T47D (cell line): ENCODE measurements around the gene ORAI3.

Experiments used
- DNase-seq, 2 experiments: peaks; one replicate each; pipeline versions ENCODE4 v3.0.0 to v3.0.0-alpha.2; 2011 to 2012; ENCODE audit warnings: low read depth in 1 of 2, low spot score in 1 of 2
- JUND ChIP-seq: IDR thresholded peaks from 2 replicates; pipeline ENCODE4 v1.6.1; 2012; ENCODE audit warnings: low read depth
- in situ Hi-C: cut with HindIII; loops from 2 replicates; pipeline ENCODE4 v1.10.0; 2016; ENCODE audit warnings: low sequenced_read_pairs, low pct_unique_long_range_greater_than_20kb

The ORAI3 gene

DNA sequence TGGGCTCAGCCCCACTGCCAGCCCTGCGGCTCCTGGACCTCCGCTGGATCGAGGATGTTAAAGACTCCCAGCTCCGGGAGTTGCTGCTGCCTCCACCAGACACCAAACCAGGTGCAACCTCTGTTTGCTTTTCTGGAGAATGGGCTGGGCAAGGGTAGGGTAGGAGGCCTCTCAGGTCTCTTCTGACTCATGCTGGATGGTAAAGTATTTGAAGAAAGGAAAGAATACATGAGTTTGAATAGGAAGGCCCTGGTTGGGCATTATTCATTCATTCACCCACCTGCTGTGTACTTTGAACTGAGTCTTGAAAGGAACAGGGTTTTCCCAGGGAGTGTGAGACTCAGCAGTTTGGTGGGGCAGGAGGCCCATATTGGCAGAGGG is 6.5 kb upstream of the ORAI3 start:
- no peak for DNase-seq
- no peak for TF ChIP-seq JUND
- in situ Hi-C loops, result no loop called here

DNA sequence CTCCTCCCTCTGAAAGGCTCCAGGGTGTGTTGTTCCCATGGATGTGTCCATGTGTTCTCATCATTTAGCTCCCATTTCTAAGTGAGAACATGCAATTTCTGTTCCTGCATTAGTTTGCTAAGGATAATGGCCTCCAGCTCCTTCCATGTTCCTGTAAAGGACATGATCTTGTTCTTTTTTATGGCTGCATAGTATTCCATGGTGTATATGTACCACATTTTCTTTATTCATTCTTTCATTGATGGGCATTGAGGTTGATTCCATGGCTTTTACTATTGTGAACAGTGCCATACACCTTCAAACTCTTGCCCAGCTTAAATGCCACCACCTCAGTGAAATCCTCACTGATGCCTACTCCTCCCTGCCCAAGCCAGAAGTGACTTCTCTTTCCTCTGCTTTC is 4.5 kb upstream of the ORAI3 start:
- in situ Hi-C loops, result no loop called here
- no peak for TF ChIP-seq JUND

DNA sequence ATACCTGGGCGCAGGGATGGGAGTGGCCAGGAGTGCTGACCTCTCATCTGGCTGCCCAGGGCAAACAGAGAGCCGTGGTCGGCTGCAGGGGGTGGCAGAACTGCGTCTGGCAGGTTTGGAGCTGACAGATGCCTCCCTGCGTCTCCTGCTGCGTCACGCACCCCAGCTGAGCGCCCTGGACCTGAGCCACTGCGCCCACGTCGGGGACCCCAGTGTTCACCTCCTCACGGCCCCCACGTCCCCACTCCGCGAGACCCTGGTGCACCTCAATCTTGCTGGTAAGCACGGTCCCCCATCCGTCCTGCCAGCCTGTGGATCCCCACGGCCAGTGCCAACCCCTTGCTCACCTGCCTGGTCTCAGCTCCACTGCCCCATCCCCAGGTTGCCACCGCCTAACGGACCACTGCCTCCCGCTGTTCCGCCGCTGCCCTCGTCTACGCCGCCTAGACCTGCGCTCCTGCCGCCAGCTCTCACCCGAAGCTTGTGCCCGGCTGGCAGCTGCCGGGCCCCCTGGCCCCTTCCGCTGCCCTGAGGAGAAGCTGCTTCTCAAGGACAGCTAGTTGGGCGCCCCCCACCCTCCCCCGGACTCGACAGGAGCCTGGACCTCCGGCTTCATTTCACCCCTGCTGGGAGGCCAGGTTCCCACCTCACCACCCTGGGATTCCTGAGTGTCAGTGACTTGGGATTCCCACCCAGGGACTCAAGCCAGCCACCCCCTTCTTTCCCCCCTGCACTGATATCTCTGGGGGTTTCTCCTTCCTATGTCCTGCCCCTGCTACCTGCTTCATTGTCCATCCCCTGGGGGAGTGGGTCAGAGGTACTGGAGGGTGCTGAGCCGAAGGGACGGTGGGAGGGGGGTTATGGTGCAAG is 2.0 kb upstream of the ORAI3 start:
- in situ Hi-C loops, result no loop called here
- no peak for DNase-seq
- no peak for TF ChIP-seq JUND

More for the DNA sequence above, 4.5 kb upstream of the ORAI3 start:
- DNase-seq, result no peak

DNA sequence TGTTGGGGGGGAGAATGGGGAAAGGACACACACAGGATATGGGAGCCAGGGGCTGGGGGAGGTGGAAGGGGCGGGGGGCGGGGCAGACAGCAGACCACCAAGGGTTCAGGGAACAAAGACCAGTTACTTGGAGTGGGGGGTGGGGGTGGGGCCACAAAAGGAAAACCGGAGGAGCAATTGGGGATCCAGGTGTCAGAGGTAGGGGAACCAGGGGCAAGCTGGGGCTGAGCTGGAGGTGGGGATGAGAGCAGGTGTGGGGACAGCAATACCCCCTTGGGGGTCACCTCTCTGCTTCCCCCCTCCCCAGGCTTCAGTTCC is 1.4 kb upstream of the ORAI3 start:
- TF ChIP-seq JUND, result no peak
- no peak for DNase-seq
- in situ Hi-C loops, result no loop called here

DNA sequence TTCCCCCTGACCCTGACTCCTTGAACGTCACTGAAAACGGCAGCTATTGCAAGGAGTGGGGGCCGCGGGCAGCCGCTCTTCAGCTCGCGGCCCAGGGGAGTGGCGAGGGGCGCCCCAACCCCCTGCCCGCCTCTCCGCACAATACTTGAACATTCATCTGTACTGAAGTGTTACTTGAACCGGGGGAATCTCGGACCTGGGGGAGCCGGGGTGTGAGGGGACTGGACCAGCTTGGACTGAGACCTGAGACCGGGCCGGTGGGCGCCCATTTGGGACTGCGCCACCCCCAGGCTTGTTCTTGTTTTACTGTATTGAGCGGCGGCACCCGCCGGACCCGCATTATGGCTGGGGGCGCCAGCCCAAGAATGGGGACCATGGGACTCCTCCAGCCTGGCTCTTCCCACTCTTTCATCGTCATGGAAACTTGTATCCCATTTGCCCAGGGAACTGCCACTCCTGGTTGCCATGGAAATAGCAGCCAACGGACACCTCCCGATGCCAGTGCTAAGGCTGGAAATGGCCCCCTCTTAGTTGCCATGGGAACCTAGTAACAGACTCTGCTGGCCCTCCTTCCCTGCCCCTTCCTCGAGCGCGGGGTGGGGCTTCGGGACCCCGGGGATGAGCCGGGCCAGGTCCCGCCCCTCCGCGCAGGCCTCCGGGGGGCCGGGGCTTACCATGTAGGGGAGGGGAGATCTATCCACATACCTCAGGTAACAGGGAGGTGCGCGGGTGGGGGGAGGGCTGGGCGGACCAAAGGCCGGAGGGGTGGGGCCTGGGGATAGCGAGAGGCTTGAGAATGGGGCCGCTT is 805 bp upstream of the ORAI3 start:
- in situ Hi-C loops, result no loop called here
- peak; percentile 78 to 98 for DNase-seq
- no peak for TF ChIP-seq JUND

DNA sequence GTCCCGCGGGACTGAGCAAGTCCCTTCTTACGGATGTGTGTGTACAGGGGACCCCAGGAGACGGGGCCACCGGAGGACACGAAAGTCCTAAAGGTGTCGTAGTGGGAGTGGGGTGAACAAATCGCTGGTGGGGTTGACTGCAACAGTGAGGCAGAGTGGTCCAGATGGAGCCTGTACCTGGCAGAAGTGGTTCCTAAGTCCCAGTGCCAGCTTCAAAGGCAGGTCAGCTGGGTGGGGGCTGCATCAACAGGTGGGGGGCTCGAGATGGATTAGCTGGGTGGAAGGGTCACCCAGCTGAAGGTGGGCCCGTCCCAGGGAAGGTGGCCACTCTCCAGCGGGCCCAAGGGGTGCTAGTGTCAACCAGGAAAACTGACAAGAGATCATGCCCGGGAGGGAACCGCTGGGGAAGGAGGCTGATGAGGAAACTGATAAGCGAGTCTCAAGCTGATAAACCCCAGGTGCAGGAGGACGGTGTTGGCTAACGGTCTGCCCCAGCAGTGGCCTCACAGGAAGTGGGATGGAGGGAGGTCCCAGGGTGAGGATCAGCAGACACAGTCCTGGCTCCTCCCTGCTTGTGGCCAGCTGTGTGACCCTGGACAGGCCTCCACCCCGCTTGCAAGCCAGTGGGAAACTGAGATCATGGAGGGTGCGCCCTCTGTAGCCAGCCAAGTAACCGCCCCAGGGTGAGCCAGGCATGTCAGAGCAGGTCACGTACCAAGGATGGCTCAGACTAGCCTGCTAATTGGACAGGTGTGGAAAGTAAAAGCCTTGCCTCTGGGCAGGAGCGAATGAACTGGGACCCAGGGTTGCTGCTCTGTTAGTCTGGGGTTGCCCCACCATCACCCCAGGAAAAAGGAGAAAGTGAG is 1.0 kb downstream of the ORAI3 start:
- no peak for TF ChIP-seq JUND
- DNase-seq, result peak in 1 of 2 experiments; percentile 79
- in situ Hi-C loops, result no loop called here

DNA sequence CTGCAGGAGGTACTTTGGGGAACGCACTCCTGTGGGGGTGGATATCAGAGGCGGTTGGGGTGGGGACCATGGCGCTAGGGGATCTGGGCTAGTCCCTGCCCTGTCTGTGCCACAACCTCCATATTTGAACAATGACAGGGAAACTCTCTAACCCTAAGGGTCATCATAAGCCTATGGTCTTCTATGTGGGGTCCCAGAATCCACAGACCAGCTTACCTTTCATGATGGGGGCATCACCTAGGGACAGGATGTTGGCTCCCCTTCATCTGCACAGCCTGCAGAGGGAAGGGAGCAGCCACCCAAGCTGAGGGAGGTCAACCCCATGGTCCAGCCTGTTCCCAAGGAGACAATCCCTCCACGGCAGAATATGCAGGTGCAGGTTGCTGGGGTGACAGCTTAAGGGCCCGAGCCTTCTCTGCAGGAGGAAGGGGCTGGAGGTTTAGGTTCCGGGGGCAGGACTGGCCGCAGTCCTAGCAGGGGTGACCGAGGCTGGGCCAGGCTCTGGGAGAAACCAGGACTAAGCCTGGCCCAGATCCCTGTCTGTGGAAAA is 1.7 kb downstream of the ORAI3 start:
- DNase-seq, result no peak
- in situ Hi-C loops, result no loop called here
- TF ChIP-seq JUND, result no peak

DNA sequence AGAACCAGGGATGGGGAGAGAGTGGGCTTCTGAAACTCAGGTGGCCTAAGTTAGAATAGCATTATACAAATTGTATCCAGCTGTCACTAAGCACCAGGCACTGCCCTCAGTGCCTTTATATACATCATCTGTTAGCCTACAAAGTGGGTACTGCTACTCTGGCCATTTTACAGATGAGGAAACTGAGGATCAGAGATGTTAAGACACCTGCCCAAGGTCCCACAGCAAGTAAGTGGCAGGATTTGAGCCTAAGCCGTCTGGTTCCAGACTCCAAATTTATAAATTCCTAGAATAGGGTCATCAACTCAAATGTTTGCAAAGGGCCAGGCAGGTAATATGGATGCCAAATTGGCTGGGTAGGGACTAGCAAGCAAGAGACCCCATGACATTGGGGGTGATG is 2.3 kb downstream of the ORAI3 start:
- in situ Hi-C loops, result no loop called here
- no peak for TF ChIP-seq JUND
- no peak for DNase-seq

DNA sequence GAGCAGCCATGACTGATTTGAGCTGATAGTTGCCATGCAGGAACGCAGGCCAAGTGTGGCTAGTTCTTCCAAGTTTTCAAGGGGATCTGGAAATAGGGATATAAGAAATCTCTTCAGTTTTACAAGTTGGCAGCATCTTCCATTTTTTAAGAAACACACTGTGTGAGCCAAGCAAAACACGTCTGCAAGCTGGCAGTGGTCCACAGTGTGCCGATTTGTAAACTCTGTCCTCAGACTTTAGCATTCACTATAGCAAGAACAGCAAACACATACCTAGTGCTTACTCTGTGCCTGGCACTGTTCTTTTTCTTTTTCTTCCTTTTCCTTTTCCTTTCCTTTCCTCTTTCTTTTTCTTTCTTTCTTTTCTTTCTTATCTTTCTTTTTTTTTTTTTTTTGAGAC is 2.9 kb downstream of the ORAI3 start:
- DNase-seq, result peak in 1 of 2 experiments; percentile 34
- no peak for TF ChIP-seq JUND
- in situ Hi-C loops, result no loop called here

DNA sequence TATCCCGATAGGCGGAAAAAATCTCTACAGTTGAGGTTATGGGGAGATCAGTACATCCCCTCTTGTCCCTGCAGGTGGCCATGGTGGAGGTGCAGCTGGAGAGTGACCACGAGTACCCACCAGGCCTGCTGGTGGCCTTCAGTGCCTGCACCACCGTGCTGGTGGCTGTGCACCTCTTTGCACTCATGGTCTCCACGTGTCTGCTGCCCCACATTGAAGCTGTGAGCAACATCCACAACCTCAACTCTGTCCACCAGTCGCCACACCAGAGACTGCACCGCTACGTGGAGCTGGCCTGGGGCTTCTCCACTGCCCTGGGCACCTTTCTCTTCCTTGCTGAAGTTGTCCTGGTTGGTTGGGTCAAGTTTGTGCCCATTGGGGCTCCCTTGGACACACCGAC is 4.2 kb downstream of the ORAI3 start:
- in situ Hi-C loops, result no loop called here
- DNase-seq, result no peak
- TF ChIP-seq JUND, result no peak

DNA sequence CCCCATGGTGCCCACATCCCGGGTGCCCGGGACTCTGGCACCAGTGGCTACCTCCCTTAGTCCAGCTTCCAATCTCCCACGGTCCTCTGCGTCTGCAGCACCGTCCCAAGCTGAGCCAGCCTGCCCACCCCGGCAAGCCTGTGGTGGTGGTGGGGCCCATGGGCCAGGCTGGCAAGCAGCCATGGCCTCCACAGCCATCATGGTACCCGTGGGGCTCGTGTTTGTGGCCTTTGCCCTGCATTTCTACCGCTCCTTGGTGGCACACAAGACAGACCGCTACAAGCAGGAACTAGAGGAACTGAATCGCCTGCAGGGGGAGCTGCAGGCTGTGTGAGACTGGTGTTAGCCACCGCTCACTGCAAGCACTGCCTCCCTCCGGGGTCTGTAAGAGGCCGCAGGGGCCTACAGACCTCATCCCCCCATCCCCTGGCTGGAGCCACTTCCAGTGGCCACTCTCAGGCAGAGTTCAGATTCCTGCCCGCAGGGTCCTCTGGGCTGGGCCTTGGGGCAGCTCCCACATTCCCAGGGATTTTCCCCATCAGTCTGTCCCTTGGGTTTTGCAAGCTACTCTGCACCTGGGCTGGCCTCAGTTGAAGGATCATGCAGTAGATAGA is 4.8 kb downstream of the ORAI3 start:
- peak in 1 of 2 experiments; percentile 76 for DNase-seq
- no peak for TF ChIP-seq JUND
- in situ Hi-C loops, result no loop called here

DNA sequence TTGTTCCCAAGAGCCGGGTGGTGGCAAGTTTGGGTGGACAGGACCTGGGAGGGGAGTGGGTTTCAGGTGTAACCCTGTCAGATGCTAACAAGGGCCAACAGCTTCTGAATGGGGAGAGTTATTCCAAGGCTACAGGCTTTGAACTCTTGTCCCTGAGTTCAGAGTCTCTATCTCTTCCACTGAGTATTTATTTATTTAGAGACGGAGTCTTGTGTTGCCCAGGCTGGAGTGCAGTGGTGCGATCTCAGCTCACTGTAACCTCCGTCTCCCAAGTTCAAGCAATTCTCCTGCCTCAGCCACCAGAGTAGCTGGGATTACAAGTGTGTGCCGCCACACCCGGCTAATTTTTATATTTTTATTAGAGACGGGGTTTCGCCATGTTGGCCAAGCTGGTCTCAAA is 6.1 kb downstream of the ORAI3 start:
- in situ Hi-C loops, result no loop called here
- DNase-seq, result no peak
- TF ChIP-seq JUND, result no peak
